GM12878 (cell line): Measurements from ENCODE around the gene STARD13. TPM values are rescaled to one million over a fixed set of nuclear protein-coding genes. Genes with fewer than 3 reads are reported as not detected.

ENCODE experiments used
- ATAC-seq: fragments of 200-7000 bp; cut with Tn5 transposase; 3 replicates; pipeline ENCODE4 v1.9.1; 2020; ENCODE audit warnings: mild to moderate bottlenecking, moderate library complexity
- BruUV-seq: library from RNA; stranded (reverse); fragments of 400-500 nt; replicated peaks from 2 replicates; lab custom pipeline; 2021; lab: Mats Ljungman, UMichigan
- CTCF ChIA-PET: fragments of 300-600 bp; sonication (Branson Sonifier 250); formaldehyde crosslinking; extraction: SDS; loops from one replicate; lab custom pipeline; 2021; ENCODE audit warnings: inconsistent platforms; lab: Yijun Ruan, JAX
- POLR2A ChIA-PET: fragments of 350-600 bp; formaldehyde crosslinking; extraction: SDS; loops from one replicate; lab custom pipeline; 2021; ENCODE audit warnings: inconsistent platforms; lab: Charles Lee
- RAD21 ChIA-PET: fragments of 300-600 bp; sonication (Branson Sonifier 250); formaldehyde crosslinking; loops from one replicate; lab custom pipeline; 2023; ENCODE audit warnings: antibody characterized with exemption; ENCODE audit not compliant: unreplicated experiment; lab: Charles Lee
- SMC1A ChIA-PET: fragments of 300-600 bp; sonication (Branson Sonifier 250); formaldehyde crosslinking; loops from one replicate; lab custom pipeline; 2023; ENCODE audit not compliant: unreplicated experiment, uncharacterized antibody; lab: Charles Lee
- DNase-seq: peaks from one replicate; pipeline ENCODE4 v3.0.0-alpha.2; 2011; ENCODE audit warnings: low read depth, low spot score
- FAIRE-seq: peaks from 3 replicates; lab custom pipeline; 2011; peaks lifted over from hg19 to GRCh38; lab: Jason Lieb, UNC
- H2AFZ ChIP-seq: 2 replicates; pipeline ENCODE4 v1.6.0; 2011; ENCODE audit warnings: low read depth, low read length, control low read depth; ENCODE audit not compliant: control insufficient read depth
- H3K27ac ChIP-seq: 2 replicates; pipeline ENCODE4 v1.5.1; 2011; ENCODE audit warnings: control low read depth; ENCODE audit not compliant: control insufficient read depth, insufficient read depth
- H3K27me3 ChIP-seq, 2 experiments: replicated peaks in 1 of 2; 2 replicates each; pipeline versions ENCODE4 v1.6.0 to v1.6.1; 2011; ENCODE audit warnings: low read length in 1 of 2; ENCODE audit not compliant: control insufficient read depth in 2 of 2, insufficient read depth in 2 of 2
- H3K36me3 ChIP-seq, 2 experiments: 2 replicates each; pipeline ENCODE4 v1.5.1; 2011; ENCODE audit warnings: low read length in 1 of 2; ENCODE audit not compliant: control insufficient read depth in 2 of 2, insufficient read depth in 2 of 2
- H3K4me1 ChIP-seq: 2 replicates; pipeline ENCODE4 v1.6.1; 2011; ENCODE audit warnings: mild to moderate bottlenecking, low read length, moderate library complexity, mixed read lengths; ENCODE audit not compliant: control insufficient read depth, insufficient read depth
- H3K4me2 ChIP-seq: 2 replicates; pipeline ENCODE4 v1.6.0; 2011; ENCODE audit warnings: control low read depth; ENCODE audit not compliant: control insufficient read depth, insufficient read depth
- H3K4me3 ChIP-seq: fragments of 200-600 bp; sonication (generic); 2 replicates; pipeline ENCODE4 v1.5.1; 2016
- H3K79me2 ChIP-seq: 2 replicates; pipeline ENCODE4 v1.6.0; 2011; ENCODE audit warnings: low read length; ENCODE audit not compliant: control insufficient read depth, insufficient read depth
- H3K9ac ChIP-seq: 2 replicates; pipeline ENCODE4 v1.8.0; 2011; ENCODE audit warnings: low read length, control low read depth, mixed read lengths; ENCODE audit not compliant: control insufficient read depth, insufficient read depth
- H3K9me3 ChIP-seq: replicated peaks from 3 replicates; pipeline ENCODE4 v1.5.1; 2011; ENCODE audit warnings: mild to moderate bottlenecking, low read length; ENCODE audit not compliant: control insufficient read depth, insufficient read depth
- H4K20me1 ChIP-seq: 2 replicates; pipeline ENCODE4 v1.6.0; 2011; ENCODE audit not compliant: control insufficient read depth, insufficient read depth
- ASH2L ChIP-seq: fragments of 300-600, 200-600 bp; sonication (generic); IDR thresholded peaks from 2 replicates; pipeline ENCODE4 v1.6.1; 2017; ENCODE audit warnings: low read depth, mild to moderate bottlenecking, borderline replicate concordance
- DPF2 ChIP-seq: fragments of 450-650 bp; IDR thresholded peaks from 2 replicates; pipeline ENCODE4 v1.6.1; 2017; ENCODE audit warnings: mild to moderate bottlenecking
- E4F1 ChIP-seq: fragments of 450-650 bp; IDR thresholded peaks from 2 replicates; pipeline ENCODE4 v1.6.1; 2018; ENCODE audit warnings: borderline replicate concordance, mild to moderate bottlenecking; ENCODE audit not compliant: partially characterized antibody
- ESRRA ChIP-seq: IDR thresholded peaks from 2 replicates; pipeline ENCODE4 v1.6.1; 2012; ENCODE audit warnings: mild to moderate bottlenecking, low read length, improper control_type of control experiment
- JUND ChIP-seq: IDR thresholded peaks from 2 replicates; pipeline ENCODE4 v1.6.1; 2012; ENCODE audit warnings: low read depth, mild to moderate bottlenecking, low read length, improper control_type of control experiment, moderate library complexity
- MEF2A ChIP-seq: IDR thresholded peaks from 2 replicates; pipeline ENCODE4 v1.6.1; 2011; ENCODE audit warnings: low read depth, mild to moderate bottlenecking, low read length, moderate library complexity; ENCODE audit not compliant: insufficient read depth
- RCOR1 ChIP-seq: conservative IDR thresholded peaks from 2 replicates; pipeline ENCODE4 v1.6.1; 2012; ENCODE audit warnings: low read depth, low read length, improper control_type of control experiment
- RELB ChIP-seq: fragments of 450-650 bp; IDR thresholded peaks from 2 replicates; pipeline ENCODE4 v1.6.1; 2017; ENCODE audit warnings: low read depth, mild to moderate bottlenecking, moderate library complexity
- WGBS: methylation state at CpG from one replicate; pipeline ENCODE4 v1.1.6; 2016; ENCODE audit warnings: low lambda C conversion rate; ENCODE audit not compliant: insufficient replicate concordance, insufficient coverage; ENCODE audit errors: missing lambda C conversion rate; 5-methylcytosine and 5-hydroxymethylcytosine counted together
- in situ Hi-C: fragments of 300-500 bp; cut with MboI; formaldehyde crosslinking; loops from 9 replicates; pipeline ENCODE4 v1.14.3; 2018; ENCODE audit warnings: mixed read lengths
- intact Hi-C: fragments of 100-400 bp; cut with micrococcal nuclease; formaldehyde crosslinking; loops from one replicate; pipeline ENCODE4 v1.14.2; 2022; ENCODE audit not compliant: unreplicated experiment
- polyA plus RNA-seq, 11 experiments: library from polyadenylated mRNA; depleted of rRNA in 4 of 11; unstranded in 6 of 11; stranded (reverse) in 5 of 11; fragments of >200 nt; fragmentation: Nextera tagmentation in 4 of 11; fragmentation: Illumina TruSeq in 1 of 11; extraction: Ambion mirVana in 4 of 11; extraction: Trizol in 1 of 11; gene quantifications; 1 replicate in 1 of 11; 2 replicates in 10 of 11; pipeline versions ENCODE4 v1.2.1 to v1.2.3, GENCODE V29; 2011 to 2016; ENCODE audit warnings: inconsistent platforms in 2 of 11, missing spikeins in 2 of 11, low read depth in 1 of 11
- total RNA-seq, 4 experiments: library from RNA; depleted of rRNA in 3 of 4; stranded (reverse); fragments of >200 nt in 3 of 4; fragmentation: Illumina TruSeq in 1 of 4; extraction: Trizol in 1 of 4; gene quantifications; 2 replicates each; pipeline versions ENCODE4 v1.2.1 to v1.2.3, GENCODE V29; 2013 to 2021
- TF ChIP-seq, protein P1 (sequence below): IDR thresholded peaks from 2 replicates; pipeline ENCODE4 v1.6.1; 2011; ENCODE audit warnings: low read depth, low read length, improper control_type of control experiment, borderline replicate concordance
- TF ChIP-seq, protein P2 (sequence below): fragments of 450-650 bp; formaldehyde crosslinking; IDR thresholded peaks from 2 replicates; pipeline ENCODE4 v1.5.0; 2022; ENCODE audit warnings: mild to moderate bottlenecking, missing genetic modification characterization

The STARD13 gene
- total and polyA plus RNA-seq, 10 of the 15 experiments (the other 5 are each of a cell fraction or from before 2014, with no cell fraction given) = 4.0 to 41.6 (median 10.1) TPM

GRCh38 chr13:33318037-33318436, 32.5 kb upstream of the STARD13 start (continued):
- TF ChIP-seq JUND = no peak
- TF ChIP-seq DPF2 = no peak
- TF ChIP-seq, protein P1, sequence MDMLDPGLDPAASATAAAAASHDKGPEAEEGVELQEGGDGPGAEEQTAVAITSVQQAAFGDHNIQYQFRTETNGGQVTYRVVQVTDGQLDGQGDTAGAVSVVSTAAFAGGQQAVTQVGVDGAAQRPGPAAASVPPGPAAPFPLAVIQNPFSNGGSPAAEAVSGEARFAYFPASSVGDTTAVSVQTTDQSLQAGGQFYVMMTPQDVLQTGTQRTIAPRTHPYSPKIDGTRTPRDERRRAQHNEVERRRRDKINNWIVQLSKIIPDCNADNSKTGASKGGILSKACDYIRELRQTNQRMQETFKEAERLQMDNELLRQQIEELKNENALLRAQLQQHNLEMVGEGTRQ = no peak

DNA sequence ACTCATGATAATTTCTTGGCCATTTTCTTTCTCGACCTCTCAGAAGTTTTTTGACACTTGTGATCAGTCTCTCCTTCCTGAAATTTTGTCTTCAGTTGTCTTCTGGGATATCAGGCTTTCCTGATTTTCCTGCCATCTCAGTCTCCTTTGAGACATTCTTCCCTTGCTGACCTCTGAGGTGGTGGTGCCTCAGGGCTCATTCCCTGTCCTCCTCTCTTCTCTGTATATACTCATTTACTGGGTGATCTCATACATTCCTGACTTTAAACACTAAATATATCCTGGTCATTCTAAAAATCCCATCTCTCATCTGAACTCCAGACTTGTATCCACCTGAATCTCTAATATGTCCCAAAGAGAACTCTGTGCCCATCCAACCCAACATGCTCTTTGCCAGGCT, 31.3 kb upstream of the STARD13 start:
- ChIA-PET POLR2A (no interaction called here), RAD21 (no interaction called here), SMC1A (no interaction called here), CTCF (no interaction called here)
- no peak overlapping the region for H3K27ac ChIP-seq
- no peaks in the 10 kb centered on the region for H4K20me1 ChIP-seq
- no peak for FAIRE-seq
- TF ChIP-seq ASH2L (no peak), MEF2A (no peak), ESRRA (no peak), E4F1 (no peak), RCOR1 (no peak), RELB (no peak)
- TF ChIP-seq, protein P2, sequence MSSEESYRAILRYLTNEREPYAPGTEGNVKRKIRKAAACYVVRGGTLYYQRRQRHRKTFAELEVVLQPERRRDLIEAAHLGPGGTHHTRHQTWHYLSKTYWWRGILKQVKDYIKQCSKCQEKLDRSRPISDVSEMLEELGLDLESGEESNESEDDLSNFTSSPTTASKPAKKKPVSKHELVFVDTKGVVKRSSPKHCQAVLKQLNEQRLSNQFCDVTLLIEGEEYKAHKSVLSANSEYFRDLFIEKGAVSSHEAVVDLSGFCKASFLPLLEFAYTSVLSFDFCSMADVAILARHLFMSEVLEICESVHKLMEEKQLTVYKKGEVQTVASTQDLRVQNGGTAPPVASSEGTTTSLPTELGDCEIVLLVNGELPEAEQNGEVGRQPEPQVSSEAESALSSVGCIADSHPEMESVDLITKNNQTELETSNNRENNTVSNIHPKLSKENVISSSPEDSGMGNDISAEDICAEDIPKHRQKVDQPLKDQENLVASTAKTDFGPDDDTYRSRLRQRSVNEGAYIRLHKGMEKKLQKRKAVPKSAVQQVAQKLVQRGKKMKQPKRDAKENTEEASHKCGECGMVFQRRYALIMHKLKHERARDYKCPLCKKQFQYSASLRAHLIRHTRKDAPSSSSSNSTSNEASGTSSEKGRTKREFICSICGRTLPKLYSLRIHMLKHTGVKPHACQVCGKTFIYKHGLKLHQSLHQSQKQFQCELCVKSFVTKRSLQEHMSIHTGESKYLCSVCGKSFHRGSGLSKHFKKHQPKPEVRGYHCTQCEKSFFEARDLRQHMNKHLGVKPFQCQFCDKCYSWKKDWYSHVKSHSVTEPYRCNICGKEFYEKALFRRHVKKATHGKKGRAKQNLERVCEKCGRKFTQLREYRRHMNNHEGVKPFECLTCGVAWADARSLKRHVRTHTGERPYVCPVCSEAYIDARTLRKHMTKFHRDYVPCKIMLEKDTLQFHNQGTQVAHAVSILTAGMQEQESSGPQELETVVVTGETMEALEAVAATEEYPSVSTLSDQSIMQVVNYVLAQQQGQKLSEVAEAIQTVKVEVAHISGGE (CRISPR knock-in tag) = no peak
- H3K4me2 ChIP-seq = no peak overlapping the region
- ATAC-seq = no peak
- no peak overlapping the region for H3K4me3 ChIP-seq
- WGBS = 0% methylated on average over 1 of the region's 1 CpG
- intact Hi-C loops = no loop called here
- DNase-seq = no peak
- no peaks in the 10 kb centered on the region for H3K79me2 ChIP-seq
- no peak overlapping the region for H2AFZ ChIP-seq
- no peaks in the 10 kb centered on the region for H3K4me1 ChIP-seq
- no peaks in the 10 kb centered on the region for H3K9me3 ChIP-seq
- in situ Hi-C loops = no loop called here
- no peaks in the 10 kb centered on the region for H3K27me3 ChIP-seq
- no peaks in the 10 kb centered on the region for H3K36me3 ChIP-seq
- no TSS peak for BruUV-seq
- no peak overlapping the region for H3K9ac ChIP-seq
